Measurements from ENCODE around the gene ACE2.

GRCh38 chrX:15564981-15565579 is 35.7 kb downstream of the ACE2 start:
- TF ChIP-seq MXI1 (conservative IDR thresholded peaks at IDR 0.05; ENCODE audit: poor library complexity, severe bottlenecking) (no peak), EZH2 (IDR thresholded peaks at IDR 0.05; ENCODE audit: borderline replicate concordance, insufficient read depth, low read length, poor library complexity, severe bottlenecking) (no peak), CTCF (IDR thresholded peaks at IDR 0.05; ENCODE audit: poor library complexity, severe bottlenecking) (no peak), POLR2AphosphoS5 (IDR thresholded peaks at IDR 0.05) (no peak), REST (IDR thresholded peaks at IDR 0.05; ENCODE audit: borderline replicate concordance) (no peak)

All from neural cell (in vitro differentiated cells).